Gastroesophageal sphincter (tissue), 3 donors: Measurements from ENCODE around the gene CR1.
"Not testable (repeated sequence)": the region's sequence is repeated elsewhere in the genome, so short reads cannot be mapped to it uniquely, and the experiment has no call there.

ENCODE experiments used
- CTCF ChIP-seq, 4 experiments: fragments of 200-600 bp in 2 of 4; fragments of 450-650 bp in 2 of 4; sonication (generic) in 1 of 4; IDR thresholded peaks; one replicate each; pipeline ENCODE4 v1.5.1; 2017 to 2019; ENCODE audit warnings: antibody characterized with exemption in 4 of 4, mild to moderate bottlenecking in 2 of 4, moderate library complexity in 2 of 4
- POLR2A ChIP-seq, 2 donors: fragments of 450-650 bp; IDR thresholded peaks; one replicate each; pipeline ENCODE4 v1.6.1; 2017; ENCODE audit warnings: antibody characterized with exemption in 2 of 2, mild to moderate bottlenecking in 2 of 2, moderate library complexity in 1 of 2
- POLR2AphosphoS5 ChIP-seq: sonication (generic); formaldehyde crosslinking; IDR thresholded peaks from one replicate; pipeline ENCODE4 v1.6.1; 2017; ENCODE audit warnings: antibody characterized with exemption

GRCh38 chr1:207680590-207681388, 184.8 kb downstream of the CR1 start:
- not testable (repeated sequence) for TF ChIP-seq CTCF (IDR thresholded peaks at IDR 0.05); POLR2A (IDR thresholded peaks at IDR 0.05); POLR2AphosphoS5
